Kidney capillary endothelial cell (primary cell): ENCODE measurements around the gene FAM43B.

Experiments
- DNase-seq: peaks from one replicate; pipeline ENCODE4 v3.0.0-alpha.2; 2018; ENCODE audit warnings: low spot score

Gene FAM43B

DNA sequence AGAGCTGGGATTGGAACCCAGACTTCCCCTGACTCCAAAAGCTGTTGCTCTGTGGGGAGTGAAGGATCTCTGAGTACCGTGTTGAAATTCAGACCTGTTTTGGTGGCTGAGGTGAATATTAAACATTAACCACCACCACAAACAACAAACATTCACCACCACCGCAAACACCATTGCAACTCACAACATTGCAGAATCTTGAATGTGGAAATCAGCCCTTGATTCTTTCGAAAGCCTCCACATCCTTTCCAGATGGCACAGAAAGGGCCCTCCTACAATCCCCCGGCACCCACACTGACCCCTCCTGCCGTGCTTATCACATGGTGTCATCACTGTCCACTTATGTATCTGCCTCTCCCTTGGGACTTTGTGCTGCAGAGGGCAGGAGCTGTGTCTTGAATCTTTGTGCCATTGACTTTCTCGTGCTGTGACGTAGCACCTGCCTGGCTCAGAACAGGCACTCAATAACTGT is 38.0 kb downstream of the FAM43B start:
- DNase-seq, result no peak

DNA sequence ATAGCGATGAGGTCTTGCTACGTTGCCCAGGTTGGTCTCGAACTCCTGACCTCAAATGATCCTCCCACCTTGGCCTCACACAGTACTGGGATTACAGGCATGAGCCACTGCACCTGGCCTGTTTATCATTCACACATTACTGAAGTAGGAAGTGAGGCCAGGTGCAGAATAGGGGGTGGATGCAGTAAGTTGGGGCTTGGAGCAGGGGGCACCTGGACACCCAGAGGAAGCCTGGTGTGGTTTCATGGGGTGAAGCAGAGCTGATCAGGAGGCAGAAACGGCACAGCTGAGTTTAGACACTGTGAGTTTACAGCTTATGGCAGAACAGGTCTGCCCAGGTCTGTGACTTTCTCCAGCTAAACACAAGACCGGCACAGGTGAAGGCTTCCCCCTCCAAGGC is 41.4 kb downstream of the FAM43B start:
- no peak for DNase-seq

DNA sequence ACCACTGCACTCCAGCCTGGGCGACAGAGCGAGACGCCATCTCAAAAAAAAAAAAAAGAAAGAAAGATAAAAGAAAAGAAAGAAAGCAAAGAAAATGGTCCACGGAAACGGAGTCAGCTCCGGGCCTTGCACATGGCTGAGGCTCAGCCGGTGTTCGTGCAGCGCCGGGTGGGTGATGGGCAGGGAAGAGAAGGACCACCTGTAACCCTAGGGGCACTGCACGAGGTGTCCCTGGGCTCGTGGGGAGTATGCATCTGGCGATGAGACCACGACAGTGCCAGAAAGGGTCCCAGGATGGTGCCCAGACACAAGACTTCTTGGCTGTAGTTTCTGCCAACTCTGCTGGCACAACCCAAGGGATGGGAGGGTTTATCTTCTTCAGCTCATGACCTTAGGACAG is 42.4 kb downstream of the FAM43B start:
- no peak for DNase-seq

DNA sequence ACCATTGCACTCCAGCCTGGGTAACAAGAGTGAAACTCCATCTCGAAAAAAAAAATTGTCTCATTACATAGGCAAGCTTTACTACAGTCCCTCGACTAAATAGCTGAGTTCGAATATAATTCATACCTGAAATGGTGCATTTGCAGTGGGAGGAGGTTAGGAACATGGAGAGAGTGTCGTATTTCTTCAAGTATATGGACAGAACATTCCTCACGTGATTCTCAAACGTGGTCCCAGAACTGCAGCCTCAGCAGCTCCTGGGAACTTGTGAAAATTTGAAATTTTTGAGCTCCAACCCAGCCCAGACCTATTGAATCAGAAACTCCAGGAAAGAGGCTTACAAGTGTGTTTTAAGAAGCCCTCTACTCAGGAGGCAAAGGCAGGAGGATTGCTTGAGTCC is 43.7 kb downstream of the FAM43B start:
- DNase-seq, result no peak

DNA sequence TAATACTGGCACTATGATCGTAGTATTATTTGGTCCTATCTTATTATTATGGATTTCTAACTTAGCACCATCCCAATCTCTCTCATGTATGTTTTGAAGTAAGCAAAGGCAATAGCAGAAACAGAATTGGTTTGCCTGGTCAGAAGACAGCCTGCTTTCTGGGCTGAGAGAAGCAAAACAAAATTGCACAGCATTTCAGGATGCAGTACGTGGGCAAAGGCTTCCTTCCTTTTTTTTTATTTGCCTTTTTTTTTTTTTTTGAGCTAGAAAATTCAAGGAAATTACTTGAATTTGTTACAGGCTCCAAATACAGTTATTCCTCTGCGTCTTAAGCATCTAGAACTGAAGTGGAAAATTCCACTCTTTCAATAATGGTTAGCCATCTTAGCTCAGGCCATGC is 45.3 kb downstream of the FAM43B start:
- DNase-seq, result no peak

DNA sequence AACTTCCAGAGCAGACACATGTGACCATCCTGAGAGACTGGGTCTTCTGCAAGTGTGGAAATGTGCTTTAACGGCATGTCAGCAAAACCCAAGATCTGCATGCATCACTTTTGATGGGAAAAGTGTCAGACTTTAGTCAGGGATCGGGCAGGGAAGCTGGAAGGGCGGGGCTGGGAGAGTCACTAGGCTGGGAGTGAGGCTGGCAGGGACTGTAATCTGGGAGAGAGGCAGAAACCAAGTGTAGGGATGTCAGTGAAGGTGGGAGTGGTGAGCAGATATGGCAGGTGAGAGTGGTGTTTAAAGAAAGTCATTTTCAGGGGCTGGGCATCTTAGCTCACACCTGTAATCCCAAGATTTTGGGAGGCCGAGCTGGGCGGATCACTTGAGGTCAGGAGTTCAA is 47.8 kb downstream of the FAM43B start:
- no peak for DNase-seq

DNA sequence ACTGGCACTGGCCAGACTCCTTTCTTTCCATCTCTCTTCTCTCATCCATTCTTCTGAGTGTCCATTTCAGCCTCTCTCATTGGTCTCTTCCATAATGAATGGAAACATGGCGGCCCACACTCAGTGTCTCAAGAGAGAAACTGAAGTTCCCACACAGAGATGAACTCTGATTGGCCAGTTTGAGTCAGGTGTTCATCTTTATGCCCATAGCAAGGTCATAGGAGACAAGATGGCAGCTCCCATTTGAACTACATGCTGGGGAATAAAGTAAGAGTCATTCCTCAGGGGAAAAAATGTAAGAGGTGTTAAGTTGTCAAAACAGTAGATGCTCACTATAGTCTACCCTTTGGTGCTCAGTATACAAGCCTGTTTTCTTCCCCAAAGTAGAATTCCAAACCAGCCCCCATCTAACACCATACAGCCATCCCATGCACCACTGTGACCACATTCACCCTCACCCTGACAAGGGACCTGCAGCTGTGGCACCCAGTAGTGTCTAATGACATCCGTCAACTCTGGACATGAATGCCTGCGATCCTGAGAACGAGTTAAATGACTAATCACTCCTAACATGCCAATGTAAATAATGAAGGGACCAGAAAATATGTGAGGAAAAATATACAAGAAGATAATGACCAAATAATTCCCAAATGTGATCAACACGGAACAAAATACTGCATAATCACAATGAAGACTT is 48.9 kb downstream of the FAM43B start:
- DNase-seq, result no peak

DNA sequence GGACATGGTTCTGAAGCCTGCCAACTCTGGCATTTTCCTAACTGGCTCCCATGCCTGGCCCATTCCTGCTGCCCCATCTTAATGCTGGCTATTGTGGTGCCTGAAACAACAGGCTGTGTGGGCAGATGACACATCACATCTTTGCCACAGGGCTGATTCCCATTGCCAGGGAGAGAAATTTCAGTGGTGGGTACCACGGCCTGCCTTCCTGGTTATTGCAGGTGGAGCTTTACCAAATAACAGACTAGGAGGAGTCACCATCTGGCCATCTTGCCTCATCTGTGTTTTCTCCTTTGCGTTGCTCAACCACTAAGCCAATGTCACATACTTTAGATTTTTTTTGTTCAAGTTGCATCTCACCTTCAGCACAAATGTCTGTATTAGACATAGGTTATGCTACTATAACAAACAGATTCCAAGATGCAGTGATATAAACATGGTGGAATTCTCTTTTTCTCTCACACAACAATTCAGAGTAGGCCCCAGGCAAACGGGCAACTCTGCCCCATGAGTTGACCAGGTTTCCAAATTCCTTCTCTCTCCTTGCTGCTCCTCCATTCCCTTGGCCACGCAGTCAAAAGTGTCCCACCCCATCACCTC is 50.6 kb downstream of the FAM43B start:
- DNase-seq, result no peak

DNA sequence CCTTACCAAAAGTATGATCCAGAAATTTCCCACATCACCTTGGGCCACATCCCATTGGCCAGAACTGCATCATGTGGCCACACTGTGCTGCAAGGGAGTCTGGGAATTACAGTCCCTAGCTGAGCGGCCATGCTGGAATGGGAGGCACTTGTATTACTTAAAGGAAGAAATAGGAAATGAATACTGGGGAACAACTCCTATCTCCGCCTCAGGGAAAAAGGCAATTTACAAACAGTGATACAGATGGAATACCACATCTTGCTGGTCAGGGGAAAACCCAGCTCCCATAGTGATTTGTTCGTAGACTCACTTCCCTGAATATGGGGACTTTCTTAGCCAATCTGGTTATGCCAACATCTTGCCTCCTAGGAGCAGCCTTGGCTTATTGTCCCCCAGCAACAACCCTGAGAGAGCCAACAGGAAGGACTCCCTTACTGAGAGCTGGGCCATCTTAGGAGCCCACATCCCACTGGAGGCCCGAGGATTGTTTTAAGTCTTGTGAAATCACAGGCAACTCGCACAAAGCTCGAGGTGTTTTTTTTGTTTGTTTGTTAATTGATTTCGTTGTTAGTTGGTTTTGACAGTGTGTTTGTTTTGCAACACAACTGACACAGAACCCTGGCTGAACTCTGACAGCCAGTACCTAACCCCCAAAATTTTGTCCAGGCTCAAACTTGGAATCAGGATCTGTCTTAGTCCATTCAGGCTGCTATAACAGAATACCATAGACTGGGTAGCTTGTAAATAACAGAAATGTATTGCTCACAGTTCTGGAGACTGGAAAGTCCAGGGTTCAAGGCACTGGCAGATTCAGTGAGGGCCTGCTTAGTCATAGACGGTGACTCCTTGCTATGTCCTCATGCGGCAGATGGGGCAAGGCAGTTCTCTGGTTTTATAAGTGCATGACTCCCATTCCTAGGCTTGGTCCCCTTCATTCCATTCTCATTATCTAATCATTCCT is 51.4 kb downstream of the FAM43B start:
- no peak for DNase-seq
